ENCODE measurements around the gene CIAPIN1. TPM values are rescaled to one million over a fixed set of nuclear protein-coding genes. Genes with fewer than 3 reads are reported as not detected.
A peak's percentile ranks its signal among the peaks of the same experiment; 100 is the strongest.

The CIAPIN1 gene
- 41.8 TPM for total RNA-seq
- long read RNA-seq, transcript CIAPIN1-213 (8 exons, 1,559 nt): minor isoform, 11 of 138 reads
- long read RNA-seq, transcript CIAPIN1-201 (9 exons, 2,182 nt): major isoform, 104 of 138 reads
- long read RNA-seq, transcript CIAPIN1-209 (9 exons, 2,016 nt): minor isoform, 12 of 138 reads
- long read RNA-seq, partial matches to known transcripts: 4 of 138 reads
- long read RNA-seq, other reads (novel, unspliced or antisense): 7 of 138 reads

- peak; percentile 99 for ATAC-seq (ENCODE audit: poor library complexity)
- DNase-seq: peak; percentile 98
- intact Hi-C loops (cut with DNase I): no loop called here
Observed at GRCh38 chr16:57447186-57447962, at the start of gene CIAPIN1, which contains the start of gene COQ9. CIAPIN1 (minus strand) TSS chr16:57447385; CDS start chr16:57440928, 6,457 bp downstream. COQ9 (plus strand) TSS chr16:57447479; CDS start chr16:57447506, 27 bp downstream.

- ATAC-seq (ENCODE audit: poor library complexity) (no peak), DNase-seq (no peak)
- intact Hi-C loops (cut with DNase I): no loop called here
Observed at GRCh38 chr16:57493767-57494166, 46.6 kb upstream of the CIAPIN1 start.

- DNase-seq (no peak), ATAC-seq (ENCODE audit: poor library complexity) (no peak)
- intact Hi-C loops (cut with DNase I): no loop called here
Observed at GRCh38 chr16:57489229-57489628, 42.0 kb upstream of the CIAPIN1 start.

GRCh38 chr16:57486858-57487834, 40.0 kb upstream of the CIAPIN1 start:
- no peak for DNase-seq
- intact Hi-C loops (cut with DNase I): no loop called here
- no peak for ATAC-seq (ENCODE audit: poor library complexity)

GRCh38 chr16:57485916-57486857, 39.0 kb upstream of the CIAPIN1 start, which contains the start of gene DOK4:
DOK4 (minus strand) TSS chr16:57486493; CDS start chr16:57479507, 6,986 bp downstream.
- intact Hi-C loops (cut with DNase I): no loop called here
- ATAC-seq (ENCODE audit: poor library complexity) (peak; percentile 98), DNase-seq (peak; percentile 91)

- intact Hi-C loops (cut with DNase I): no loop called here
- DNase-seq: no peak
- no peak for ATAC-seq (ENCODE audit: poor library complexity)
Observed at GRCh38 chr16:57485091-57485915, 38.1 kb upstream of the CIAPIN1 start.

- ATAC-seq (ENCODE audit: poor library complexity): no peak
- intact Hi-C loops (cut with DNase I): no loop called here
- no peak for DNase-seq
Observed at GRCh38 chr16:57484515-57485005, 37.4 kb upstream of the CIAPIN1 start.

- no peak for DNase-seq
- intact Hi-C loops (cut with DNase I): no loop called here
- ATAC-seq (ENCODE audit: poor library complexity): no peak
Observed at GRCh38 chr16:57483725-57484514, 36.7 kb upstream of the CIAPIN1 start.

- intact Hi-C loops (cut with DNase I): no loop called here
- DNase-seq (no peak), ATAC-seq (ENCODE audit: poor library complexity) (no peak)
Observed at GRCh38 chr16:57482845-57483545, 35.8 kb upstream of the CIAPIN1 start.

- DNase-seq: no peak
- ATAC-seq (ENCODE audit: poor library complexity): no peak
- intact Hi-C loops (cut with DNase I): no loop called here
Observed at GRCh38 chr16:57481421-57481820, 34.2 kb upstream of the CIAPIN1 start.

GRCh38 chr16:57480754-57481230, 33.6 kb upstream of the CIAPIN1 start:
- intact Hi-C loops (cut with DNase I): no loop called here
- ATAC-seq (ENCODE audit: poor library complexity) (no peak), DNase-seq (no peak)

- ATAC-seq (ENCODE audit: poor library complexity) (peak; percentile 76), DNase-seq (peak; percentile 79)
- intact Hi-C loops (cut with DNase I): no loop called here
Observed at GRCh38 chr16:57479976-57480753, 33.0 kb upstream of the CIAPIN1 start.

GRCh38 chr16:57479205-57479975, 32.2 kb upstream of the CIAPIN1 start:
- DNase-seq: peak; percentile 66
- ATAC-seq (ENCODE audit: poor library complexity): peak; percentile 71
- intact Hi-C loops (cut with DNase I): no loop called here

Data from Right ventricle myocardium superior (tissue), 1 donor.